Spleen (tissue), 11 donors: ENCODE results near the gene ZNF438. TPM values are rescaled to one million over a fixed set of nuclear protein-coding genes. Genes with fewer than 3 reads are reported as not detected.
A peak's percentile ranks its signal among the peaks of the same experiment; 100 is the strongest.

Experiments
- DNase-seq: peaks from one replicate; pipeline ENCODE4 v3.0.0-alpha.2; 2020
- H3K27ac ChIP-seq, 8 donors: fragments of 200-600 bp; sonication (generic) in 7 of 8; 1 replicate in 4 of 8; 2 replicates in 4 of 8; pipeline versions ENCODE4 v1.5.0 to v1.8.0; 2016 to 2021; ENCODE audit warnings: inconsistent platforms in 4 of 8, mild to moderate bottlenecking in 4 of 8, moderate library complexity in 1 of 8
- H3K27me3 ChIP-seq, 7 donors: fragments of 200-600 bp; sonication (generic) in 6 of 7; replicated peaks in 1 of 7; 1 replicate in 4 of 7; 2 replicates in 3 of 7; pipeline versions ENCODE4 v1.5.0 to v1.8.0; 2016 to 2021; ENCODE audit warnings: inconsistent platforms in 3 of 7, mild to moderate bottlenecking in 1 of 7
- H3K36me3 ChIP-seq, 6 donors: fragments of 200-600 bp; sonication (generic) in 5 of 6; 1 replicate in 4 of 6; 2 replicates in 2 of 6; pipeline versions ENCODE4 v1.5.0 to v1.8.0; 2016 to 2021; ENCODE audit warnings: inconsistent platforms in 2 of 6
- H3K4me1 ChIP-seq, 6 donors: fragments of 200-600 bp; sonication (generic) in 5 of 6; 1 replicate in 3 of 6; 2 replicates in 3 of 6; pipeline versions ENCODE4 v1.5.0 to v1.8.0; 2016 to 2021; ENCODE audit warnings: inconsistent platforms in 3 of 6
- H3K4me3 ChIP-seq, 8 donors: fragments of 200-600 bp; sonication (generic) in 7 of 8; 1 replicate in 4 of 8; 2 replicates in 4 of 8; pipeline versions ENCODE4 v1.5.0 to v1.8.0; 2016 to 2021; ENCODE audit warnings: inconsistent platforms in 4 of 8, mild to moderate bottlenecking in 4 of 8, moderate library complexity in 2 of 8
- H3K9me3 ChIP-seq, 8 donors: fragments of 200-600 bp; sonication (generic) in 7 of 8; 1 replicate in 4 of 8; 2 replicates in 4 of 8; pipeline versions ENCODE4 v1.5.0 to v1.8.0; 2016 to 2021; ENCODE audit warnings: inconsistent platforms in 4 of 8
- CTCF ChIP-seq, 11 experiments: fragments of 200-600 bp in 7 of 11; fragments of 450-650 bp in 4 of 11; sonication (generic) in 4 of 11; IDR thresholded peaks in 8 of 11; conservative IDR thresholded peaks in 3 of 11; 1 replicate in 7 of 11; 2 replicates in 4 of 11; pipeline versions ENCODE4 v1.4.0 to v1.8.0; 2016 to 2021; ENCODE audit warnings: antibody characterized with exemption in 11 of 11, inconsistent platforms in 4 of 11, mild to moderate bottlenecking in 1 of 11
- POLR2A ChIP-seq, 3 donors: fragments of 450-650 bp; IDR thresholded peaks; one replicate each; pipeline ENCODE4 v1.5.1; 2017; ENCODE audit warnings: antibody characterized with exemption in 3 of 3, mild to moderate bottlenecking in 1 of 3
- POLR2AphosphoS5 ChIP-seq, 3 donors: sonication (generic); formaldehyde crosslinking; IDR thresholded peaks; one replicate each; pipeline ENCODE4 v1.5.1; 2017; ENCODE audit warnings: antibody characterized with exemption in 3 of 3
- WGBS, 5 donors: extraction: QIAGEN DNeasy Blood & Tissue Kit in 3 of 5; methylation state at CpG; one replicate each; pipeline versions ENCODE4 v1.1.5 to v1.1.7; 2013 to 2018; 5-methylcytosine and 5-hydroxymethylcytosine counted together
- intact Hi-C: fragments of 100-400 bp; cut with DNase I; formaldehyde crosslinking; loops from one replicate; pipeline ENCODE4 v1.15.0; 2023; ENCODE audit warnings: low total_unique reads
- polyA plus RNA-seq, 3 donors: library from polyadenylated mRNA; stranded (reverse); fragments of 200-250 nt; gene quantifications; one replicate each; pipeline ENCODE4 v1.2.1, GENCODE V29; 2013
- total RNA-seq, 7 donors: library from RNA; depleted of rRNA in 3 of 7; stranded (reverse); fragments of >200 nt in 3 of 7; fragmentation: NEBNext Ultra II Directional in 4 of 7; extraction: Animal tissue kit (Norgen Biotek cat#: 25700) in 4 of 7; gene quantifications; one replicate each; pipeline versions ENCODE4 v1.1.0 to v1.2.1, GENCODE V29; 2016 to 2021
- donor health status: healthy with polysubstance abuse.
- donor health status: DM: no; HTN: no; CAD: no; lungs with moderate emphysema.
- donor health status: DM: no; HTN: no; CAD: no.
- donor health status: Bipolar disorder and iron deficiency.
- donor health status: healthy.
- donor health status: DM: no; HTN: no; CAD: no.
- donor health status: DM: yes; HTN: yes; CAD: no.

ZNF438 gene
- total and polyA plus RNA-seq, 10 donors = 4.4 to 23.1 (median 13.9) TPM

GRCh38 chr10:30997536-30998235 lies 34.0 kb downstream of the ZNF438 start:
- Histone ChIP-seq H3K4me1 (peaks cover 3 to 69% (median 28%) of the 10 kb centered on the region in 6 donors), H3K36me3 (peaks cover 0 to 21% (median 0%) of the 10 kb centered on the region in 6 donors), H3K4me3 (peak overlapping the region in 5 of 8 donors; percentile 17 to 61 (median 24)), H3K9me3 (peaks cover 0 to 22% (median 16%) of the 10 kb centered on the region in 8 donors), H3K27ac (peak overlapping the region in 7 of 8 donors; percentile 81 to 90 (median 87)), H3K27me3 (no peaks in the 10 kb centered on the region)
- TF ChIP-seq CTCF (IDR thresholded peaks at IDR 0.05 in 8 of 11, conservative IDR thresholded peaks at IDR 0.05 in 3 of 11) = no peak
- TF ChIP-seq POLR2A (IDR thresholded peaks at IDR 0.05) = no peak
- TF ChIP-seq POLR2AphosphoS5 (IDR thresholded peaks at IDR 0.05) = no peak
- DNase-seq = no peak
- 65 to 83% (median 78%) methylated on average over 3 of the region's 3 CpGs for WGBS, 5 donors
- intact Hi-C loops = no loop called here

- Histone ChIP-seq H3K36me3 (peaks cover 0 to 21% (median 0%) of the 10 kb centered on the region in 6 donors), H3K27ac (peak overlapping the region in 7 of 8 donors; percentile 76 to 89 (median 87)), H3K9me3 (peaks cover 0 to 22% (median 16%) of the 10 kb centered on the region in 8 donors), H3K4me1 (peaks cover 3 to 75% (median 33%) of the 10 kb centered on the region in 6 donors), H3K4me3 (peak overlapping the region in 1 of 8 donors; percentile 61), H3K27me3 (no peaks in the 10 kb centered on the region)
- TF ChIP-seq POLR2AphosphoS5 (IDR thresholded peaks at IDR 0.05) (no peak), POLR2A (IDR thresholded peaks at IDR 0.05) (no peak), CTCF (IDR thresholded peaks at IDR 0.05 in 8 of 11, conservative IDR thresholded peaks at IDR 0.05 in 3 of 11) (no peak)
- intact Hi-C loops = no loop called here
- DNase-seq = no peak
Measured at GRCh38 chr10:30996481-30997005, 35.1 kb downstream of the ZNF438 start.

GRCh38 chr10:30995081-30995770 lies 36.4 kb downstream of the ZNF438 start:
- Histone ChIP-seq H3K27ac (peak overlapping the region in 7 of 8 donors; percentile 76 to 89 (median 87)), H3K4me1 (peaks cover 3 to 70% (median 32%) of the 10 kb centered on the region in 6 donors), H3K9me3 (peaks cover 0 to 22% (median 16%) of the 10 kb centered on the region in 8 donors), H3K4me3 (peak overlapping the region in 1 of 8 donors; percentile 61), H3K27me3 (no peaks in the 10 kb centered on the region), H3K36me3 (peaks cover 0 to 21% (median 0%) of the 10 kb centered on the region in 6 donors)
- TF ChIP-seq CTCF (IDR thresholded peaks at IDR 0.05 in 8 of 11, conservative IDR thresholded peaks at IDR 0.05 in 3 of 11) = no peak
- TF ChIP-seq POLR2A (IDR thresholded peaks at IDR 0.05) = no peak
- TF ChIP-seq POLR2AphosphoS5 (IDR thresholded peaks at IDR 0.05) = no peak
- intact Hi-C loops = no loop called here
- 72 to 95% (median 86%) methylated on average over 3 of the region's 3 CpGs for WGBS, 5 donors
- no peak for DNase-seq
